K562 (cell line): Measurements from ENCODE around the gene ARHGEF1. TPM values are rescaled to one million over a fixed set of nuclear protein-coding genes. Genes with fewer than 3 reads are reported as not detected.

Experiments used
- ARID1B ChIP-seq: fragments of 450-650 bp; IDR thresholded peaks from 2 replicates; pipeline ENCODE4 v1.6.1; 2016; ENCODE audit warnings: antibody characterized with exemption, mild to moderate bottlenecking, inconsistent platforms
- BCL6 ChIP-seq: fragments of 250-450 bp; sonication (Bioruptor Pico); IDR thresholded peaks from 2 replicates; pipeline ENCODE4 v1.4.0; 2020
- DDX20 ChIP-seq: fragments of 450-650 bp; IDR thresholded peaks from 2 replicates; pipeline ENCODE4 v1.6.1; 2016; ENCODE audit warnings: missing genetic modification characterization, low read depth, mild to moderate bottlenecking, missing compliant biosample characterization, moderate library complexity
- DPF2 ChIP-seq: fragments of 450-650 bp; IDR thresholded peaks from 2 replicates; pipeline ENCODE4 v1.6.1; 2016
- ELF1 ChIP-seq: fragments of 200-800 bp; sonication (Bioruptor generic); IDR thresholded peaks from 2 replicates; pipeline ENCODE4 v1.6.1; 2016; ENCODE audit warnings: missing genetic modification characterization, missing compliant biosample characterization
- FOXP1 ChIP-seq: sonication (generic); formaldehyde crosslinking; IDR thresholded peaks from 2 replicates; pipeline ENCODE4 v1.8.0; 2022; ENCODE audit warnings: mild to moderate bottlenecking, missing genetic modification reagents
- HNRNPK ChIP-seq: fragments of 200-400 bp; formaldehyde crosslinking; IDR thresholded peaks from one replicate; pipeline ENCODE4 v1.6.1; 2018; ENCODE audit warnings: mild to moderate bottlenecking, low read depth, low read length; ENCODE audit not compliant: poor library complexity, severe bottlenecking
- MED1 ChIP-seq: sonication (generic); formaldehyde crosslinking; IDR thresholded peaks from 2 replicates; pipeline ENCODE4 v1.8.1; 2023; ENCODE audit warnings: missing genetic modification reagents, borderline replicate concordance
- NELFE ChIP-seq: IDR thresholded peaks from 2 replicates; pipeline ENCODE4 v1.6.1; 2011; ENCODE audit warnings: mild to moderate bottlenecking; ENCODE audit not compliant: insufficient read depth, insufficient read length
- NFRKB ChIP-seq: fragments of 450-650 bp; IDR thresholded peaks from 2 replicates; pipeline ENCODE4 v1.6.1; 2016; ENCODE audit warnings: low read depth
- PML ChIP-seq: IDR thresholded peaks from 2 replicates; pipeline ENCODE4 v1.6.1; 2012; ENCODE audit warnings: low read length, inconsistent platforms
- PREB ChIP-seq: sonication (generic); formaldehyde crosslinking; IDR thresholded peaks from 2 replicates; pipeline ENCODE4 v1.8.1; 2023; ENCODE audit warnings: mild to moderate bottlenecking, missing genetic modification reagents
- PURB ChIP-seq: sonication (generic); formaldehyde crosslinking; IDR thresholded peaks from 2 replicates; pipeline ENCODE4 v1.9.0; 2021; ENCODE audit warnings: low read depth, mild to moderate bottlenecking, missing genetic modification reagents
- RBM25 ChIP-seq: fragments of 200-400 bp; formaldehyde crosslinking; IDR thresholded peaks from 2 replicates; pipeline ENCODE4 v1.6.1; 2018; ENCODE audit warnings: low read length, low read depth, moderate library complexity; ENCODE audit not compliant: severe bottlenecking
- TAF1 ChIP-seq: IDR thresholded peaks from 2 replicates; pipeline ENCODE4 v1.6.1; 2011; ENCODE audit warnings: mild to moderate bottlenecking, low read length, moderate library complexity; ENCODE audit not compliant: insufficient read depth, control insufficient read depth, severe bottlenecking; ENCODE audit errors: extremely low read depth
- TAF9B ChIP-seq: fragments of 450-650 bp; IDR thresholded peaks from 2 replicates; pipeline ENCODE4 v1.6.1; 2018; ENCODE audit warnings: mild to moderate bottlenecking; ENCODE audit not compliant: partially characterized antibody
- VEZF1 ChIP-seq: fragments of 200-800 bp; sonication (Bioruptor generic); IDR thresholded peaks from 2 replicates; pipeline ENCODE4 v1.6.1; 2017; ENCODE audit warnings: missing genetic modification characterization, missing compliant biosample characterization
- ZNF583 ChIP-seq: fragments of 250-450 bp; sonication (Bioruptor Pico); IDR thresholded peaks from 2 replicates; pipeline ENCODE4 v1.4.0; 2020
- ZNF609 ChIP-seq: sonication (generic); formaldehyde crosslinking; IDR thresholded peaks from 2 replicates; pipeline ENCODE4 v1.8.1; 2023; ENCODE audit warnings: missing genetic modification reagents, mild to moderate bottlenecking, borderline replicate concordance
- polyA plus RNA-seq, 8 experiments: library from polyadenylated mRNA; depleted of rRNA in 4 of 8; stranded (reverse) in 5 of 8; unstranded in 3 of 8; fragments of >200 nt; fragmentation: Nextera tagmentation in 2 of 8; fragmentation: Illumina TruSeq in 1 of 8; extraction: Ambion mirVana in 2 of 8; extraction: Trizol in 1 of 8; gene quantifications; 2 replicates each; pipeline versions ENCODE4 v1.2.1 to v1.2.3, GENCODE V29; 2011 to 2014; ENCODE audit warnings: inconsistent platforms in 1 of 8, missing spikeins in 1 of 8
- total RNA-seq, 7 experiments: library from RNA; depleted of rRNA in 6 of 7; stranded (reverse); fragments of >200 nt in 6 of 7; fragmentation: Illumina TruSeq in 2 of 7; extraction: Trizol in 2 of 7; gene quantifications; 2 replicates each; pipeline versions ENCODE4 v1.2.1 to v1.2.3, GENCODE V29; 2011 to 2021; ENCODE audit warnings: low replicate concordance in 1 of 7

ARHGEF1 gene
- total and polyA plus RNA-seq, 9 of the 15 experiments (the other 6 are each of a cell fraction or from before 2014, with no cell fraction given): 1.9 to 149 (median 29.8) TPM

GRCh38 chr19:41882568-41883462, at the start of gene ARHGEF1 (continued):
- no peak for TF ChIP-seq PREB
- peak; percentile 3; the same call in 1 of the 2 replicates for TF ChIP-seq PML
- TF ChIP-seq ELF1: no peak; the same call in 1 of the 2 replicates
- TF ChIP-seq VEZF1 (CRISPR knock-in tag): peak; percentile 91
- no peak for TF ChIP-seq PURB (CRISPR knock-in tag)
- TF ChIP-seq DDX20: no peak
- TF ChIP-seq ZNF609 (CRISPR knock-in tag): no peak
- TF ChIP-seq NFRKB: peak; percentile 36; the same call in 1 of the 2 replicates
- peak; percentile 47 for TF ChIP-seq TAF1
- TF ChIP-seq FOXP1 (CRISPR knock-in tag): 0 out of 2 replicates have a peak, but pooled peaks have one; percentile 50
- TF ChIP-seq NELFE: no peak
- no peak for TF ChIP-seq HNRNPK
- no peak for TF ChIP-seq RBM25
- peak; percentile 9; the same call in 1 of the 2 replicates for TF ChIP-seq ARID1B
- TF ChIP-seq TAF9B: no peak
- no peak for TF ChIP-seq MED1
- 0 out of 2 replicates have a peak, but pooled peaks have one; percentile 33 for TF ChIP-seq DPF2
- no peak for TF ChIP-seq BCL6
- TF ChIP-seq ZNF583 (CRISPR knock-in tag): no peak
